Osteocyte (in vitro differentiated cells): ENCODE data around the gene PCDHGA5. TPM values are rescaled to one million over a fixed set of nuclear protein-coding genes. Genes with fewer than 3 reads are reported as not detected.

ENCODE experiments used
- total RNA-seq: library from RNA; stranded (reverse); gene quantifications from 2 replicates; pipeline ENCODE4 v1.2.1, GENCODE V29; 2021

Gene PCDHGA5
- total RNA-seq, 1 donor from 2014 or later, result 0.13 TPM

Other genes starting within 250 kb of the PCDHGA5 start
- 2.9 and 4.1 TPM in 2 replicates for gene PCDHB4, start 242.3 kb upstream of the PCDHGA5 start, total RNA-seq
- 6.4 and 7.5 TPM in 2 replicates for gene PCDHB5, start 229.0 kb upstream of the PCDHGA5 start, total RNA-seq
- 1.4 and 1.6 TPM in 2 replicates for gene PCDHB6, start 214.1 kb upstream of the PCDHGA5 start, total RNA-seq
- gene PCDHB7, start 191.5 kb upstream of the PCDHGA5 start, total RNA-seq, result 1.1 and 1.2 TPM in 2 replicates
- 0.81 and 1.1 TPM in 2 replicates for gene PCDHB8, start 186.4 kb upstream of the PCDHGA5 start, total RNA-seq
- gene PCDHB16, start 181.8 kb upstream of the PCDHGA5 start, total RNA-seq, result 9.0 and 10.8 TPM in 2 replicates
- gene PCDHB9, start 177.0 kb upstream of the PCDHGA5 start, total RNA-seq, result 3.4 and 4.3 TPM in 2 replicates
- gene PCDHB10, start 171.8 kb upstream of the PCDHGA5 start, total RNA-seq, result 7.8 and 8.2 TPM in 2 replicates
- 1.9 and 2.4 TPM in 2 replicates for gene PCDHB11, start 164.5 kb upstream of the PCDHGA5 start, total RNA-seq
- gene PCDHB12, start 155.4 kb upstream of the PCDHGA5 start, total RNA-seq, result 1.9 and 2.2 TPM in 2 replicates
- 2.2 and 2.4 TPM in 2 replicates for gene PCDHB13, start 150.2 kb upstream of the PCDHGA5 start, total RNA-seq
- gene PCDHB14, start 140.8 kb upstream of the PCDHGA5 start, total RNA-seq, result 8.8 and 9.0 TPM in 2 replicates
- gene PCDHB15, start 118.8 kb upstream of the PCDHGA5 start, total RNA-seq, result 4.3 and 4.4 TPM in 2 replicates
- 0.50 and 0.81 TPM in 2 replicates for gene SLC25A2, start 60.1 kb upstream of the PCDHGA5 start, total RNA-seq
- 78.7 and 83.8 TPM in 2 replicates for gene TAF7, start 43.4 kb upstream of the PCDHGA5 start, total RNA-seq
- gene PCDHGA1, start 33.6 kb upstream of the PCDHGA5 start, total RNA-seq, result 0.13 TPM in 1 of 2 replicates, not detected in the other
- 0.21 TPM in 1 of 2 replicates, not detected in the other for gene PCDHGA2, start 25.4 kb upstream of the PCDHGA5 start, total RNA-seq
- gene PCDHGA3, start 20.3 kb upstream of the PCDHGA5 start, total RNA-seq, result not detected in 2 replicates
- gene PCDHGB1, start 14.1 kb upstream of the PCDHGA5 start, total RNA-seq, result 1.4 and 1.8 TPM in 2 replicates
- gene PCDHGA4, start 9.1 kb upstream of the PCDHGA5 start, total RNA-seq, result 0.27 and 0.47 TPM in 2 replicates
- gene PCDHGB2, start 4.2 kb upstream of the PCDHGA5 start, total RNA-seq, result 0.50 and 0.59 TPM in 2 replicates
- gene PCDHGB3, start 6.1 kb downstream of the PCDHGA5 start, total RNA-seq, result 0.19 and 0.29 TPM in 2 replicates
- gene PCDHGA6, start 9.7 kb downstream of the PCDHGA5 start, total RNA-seq, result 0.18 and 0.21 TPM in 2 replicates
- gene PCDHGA7, start 18.6 kb downstream of the PCDHGA5 start, total RNA-seq, result 0.11 TPM in 1 of 2 replicates, not detected in the other
- gene PCDHGB4, start 23.5 kb downstream of the PCDHGA5 start, total RNA-seq, result 10.8 and 11.9 TPM in 2 replicates
- gene PCDHGA8, start 28.5 kb downstream of the PCDHGA5 start, total RNA-seq, result 0.34 and 0.51 TPM in 2 replicates
- gene PCDHGB5, start 33.8 kb downstream of the PCDHGA5 start, total RNA-seq, result 0.97 and 1.3 TPM in 2 replicates
- 1.6 and 1.9 TPM in 2 replicates for gene PCDHGA9, start 38.6 kb downstream of the PCDHGA5 start, total RNA-seq
- 70.2 and 71.5 TPM in 2 replicates for gene PCDHGB6, start 43.9 kb downstream of the PCDHGA5 start, total RNA-seq
- gene PCDHGA10, start 48.8 kb downstream of the PCDHGA5 start, total RNA-seq, result 22.4 and 24.0 TPM in 2 replicates
- 6.2 and 8.8 TPM in 2 replicates for gene PCDHGB7, start 53.5 kb downstream of the PCDHGA5 start, total RNA-seq
- 1.9 and 2.2 TPM in 2 replicates for gene PCDHGA11, start 56.9 kb downstream of the PCDHGA5 start, total RNA-seq
- 2.0 and 2.1 TPM in 2 replicates for gene PCDHGA12, start 66.3 kb downstream of the PCDHGA5 start, total RNA-seq
- gene PCDHGC3, start 111.8 kb downstream of the PCDHGA5 start, total RNA-seq, result 92.4 and 99.9 TPM in 2 replicates
- 2.8 and 3.7 TPM in 2 replicates for gene PCDHGC4, start 120.9 kb downstream of the PCDHGA5 start, total RNA-seq
- 1.4 and 1.9 TPM in 2 replicates for gene PCDHGC5, start 124.9 kb downstream of the PCDHGA5 start, total RNA-seq